A172 (cell line): ENCODE results near the gene TMEM143. TPM values are rescaled to one million over a fixed set of nuclear protein-coding genes. Genes with fewer than 3 reads are reported as not detected.
"Not testable (repeated sequence)": the region's sequence is repeated elsewhere in the genome, so short reads cannot be mapped to it uniquely, and the experiment has no call there.

Experiments
- DNase-seq: peaks from one replicate; pipeline ENCODE4 v3.0.0-alpha.2; 2015; ENCODE audit warnings: low spot score
- total RNA-seq: library from RNA; depleted of rRNA; stranded (reverse); fragments of >200 nt; shearing (Covaris generic); gene quantifications from 2 replicates; pipeline ENCODE4 v1.2.3, GENCODE V29; 2014

Gene TMEM143
- total RNA-seq, 1 experiment from 2014 or later = 1.8 TPM

GRCh38 chr19:48330012-48330681 is 33.6 kb downstream of the TMEM143 start:
- no peak for DNase-seq

GRCh38 chr19:48329167-48329891 is 34.4 kb downstream of the TMEM143 start:
- DNase-seq = no peak

- peak; percentile 82 for DNase-seq
Observed at GRCh38 chr19:48325265-48325910, 38.4 kb downstream of the TMEM143 start, which contains the start of gene EMP3. EMP3 (plus strand) TSS chr19:48325552; CDS start chr19:48326845, 1,293 bp downstream.

GRCh38 chr19:48321622-48322591 is 41.8 kb downstream of the TMEM143 start:
- peak; percentile 88 for DNase-seq

GRCh38 chr19:48321372-48321621 is 42.4 kb downstream of the TMEM143 start:
- peak; percentile 68 for DNase-seq

- peak; percentile 50 for DNase-seq
Observed at GRCh38 chr19:48319647-48320541, 43.8 kb downstream of the TMEM143 start.

GRCh38 chr19:48318286-48318987 is 45.3 kb downstream of the TMEM143 start:
- DNase-seq = no peak

GRCh38 chr19:48317708-48317960 is 46.1 kb downstream of the TMEM143 start:
- not testable (repeated sequence) for DNase-seq

GRCh38 chr19:48315712-48316111 is 48.0 kb downstream of the TMEM143 start:
- no peak for DNase-seq

GRCh38 chr19:48311384-48311783 is 52.4 kb downstream of the TMEM143 start:
- DNase-seq = no peak

- no peak for DNase-seq
Observed at GRCh38 chr19:48310227-48310626, 53.5 kb downstream of the TMEM143 start.

GRCh38 chr19:48309731-48310130 is 54.0 kb downstream of the TMEM143 start:
- DNase-seq = not testable (repeated sequence)

GRCh38 chr19:48308631-48309586 is 54.8 kb downstream of the TMEM143 start:
- DNase-seq = no peak

- no peak for DNase-seq
Observed at GRCh38 chr19:48303866-48304265, 59.9 kb downstream of the TMEM143 start.

GRCh38 chr19:48303367-48303766 is 60.4 kb downstream of the TMEM143 start:
- DNase-seq = no peak

GRCh38 chr19:48302600-48302959 is 61.2 kb downstream of the TMEM143 start:
- DNase-seq = no peak

GRCh38 chr19:48301886-48302599 is 61.7 kb downstream of the TMEM143 start:
- DNase-seq = no peak

- DNase-seq = no peak
Observed at GRCh38 chr19:48297975-48298374, 65.8 kb downstream of the TMEM143 start.
